ENCODE data around the gene CABLES1. TPM values are rescaled to one million over a fixed set of nuclear protein-coding genes. Genes with fewer than 3 reads are reported as not detected.

CABLES1 gene
- total RNA-seq, 1 experiment from 2014 or later: 16.2 TPM

GRCh38 chr18:23230686-23231085 is 95.4 kb downstream of the CABLES1 start:
- Mint-ChIP-seq H3K9me3 (ENCODE audit: low read depth, unreplicated experiment) (peaks cover 4% of the 10 kb centered on the region), H3K27ac (ENCODE audit: unreplicated experiment) (peak overlapping the region; percentile 77), H3K36me3 (ENCODE audit: insufficient read depth, unreplicated experiment) (peaks cover 17% of the 10 kb centered on the region), H3K27me3 (ENCODE audit: unreplicated experiment) (no peaks in the 10 kb centered on the region), H3K4me1 (ENCODE audit: low read depth, unreplicated experiment) (peaks cover 57% of the 10 kb centered on the region), H3K4me3 (ENCODE audit: low read depth, unreplicated experiment) (no peak overlapping the region)
- BruUV-seq (replicated peaks): no TSS peak
- no peak for TF ChIP-seq CTCF (IDR thresholded peaks at IDR 0.05; ENCODE audit: unreplicated experiment)
- intact Hi-C loops (cut with micrococcal nuclease; ENCODE audit: unreplicated experiment): no loop called here
- CTCF ChIA-PET: no interaction called here
- DNase-seq: no peak

GRCh38 chr18:23231340-23232021 is 96.2 kb downstream of the CABLES1 start:
- CTCF ChIA-PET: no interaction called here
- BruUV-seq (replicated peaks): no TSS peak
- peak overlapping the region; percentile 77 for H3K27ac Mint-ChIP-seq (ENCODE audit: unreplicated experiment)

GRCh38 chr18:23232331-23232730 is 97.0 kb downstream of the CABLES1 start:
- TF ChIP-seq CTCF (IDR thresholded peaks at IDR 0.05; ENCODE audit: unreplicated experiment): no peak
- intact Hi-C loops (cut with micrococcal nuclease; ENCODE audit: unreplicated experiment): no loop called here
- no peak overlapping the region for H3K27ac Mint-ChIP-seq (ENCODE audit: unreplicated experiment)
- H3K4me1 Mint-ChIP-seq (ENCODE audit: low read depth, unreplicated experiment): peaks cover 41% of the 10 kb centered on the region
- H3K27me3 Mint-ChIP-seq (ENCODE audit: unreplicated experiment): no peaks in the 10 kb centered on the region
- H3K36me3 Mint-ChIP-seq (ENCODE audit: insufficient read depth, unreplicated experiment): peaks cover 12% of the 10 kb centered on the region
- no peak overlapping the region for H3K4me3 Mint-ChIP-seq (ENCODE audit: low read depth, unreplicated experiment)
- no peak for DNase-seq
- no TSS peak for BruUV-seq (replicated peaks)
- H3K9me3 Mint-ChIP-seq (ENCODE audit: low read depth, unreplicated experiment): no peaks in the 10 kb centered on the region
- CTCF ChIA-PET: no interaction called here

More at GRCh38 chr18:23231340-23232021, 96.2 kb downstream of the CABLES1 start:
- intact Hi-C loops (cut with micrococcal nuclease; ENCODE audit: unreplicated experiment): no loop called here
- DNase-seq: peak; percentile 73
- Mint-ChIP-seq H3K36me3 (ENCODE audit: insufficient read depth, unreplicated experiment) (peaks cover 14% of the 10 kb centered on the region), H3K4me3 (ENCODE audit: low read depth, unreplicated experiment) (no peak overlapping the region), H3K27me3 (ENCODE audit: unreplicated experiment) (no peaks in the 10 kb centered on the region), H3K4me1 (ENCODE audit: low read depth, unreplicated experiment) (peaks cover 50% of the 10 kb centered on the region), H3K9me3 (ENCODE audit: low read depth, unreplicated experiment) (peaks cover 3% of the 10 kb centered on the region)
- TF ChIP-seq CTCF (IDR thresholded peaks at IDR 0.05; ENCODE audit: unreplicated experiment): no peak

- DNase-seq: no peak
- H3K36me3 Mint-ChIP-seq (ENCODE audit: insufficient read depth, unreplicated experiment): peaks cover 11% of the 10 kb centered on the region
- H3K27ac Mint-ChIP-seq (ENCODE audit: unreplicated experiment): no peak overlapping the region
- no peak overlapping the region for H3K4me3 Mint-ChIP-seq (ENCODE audit: low read depth, unreplicated experiment)
- H3K4me1 Mint-ChIP-seq (ENCODE audit: low read depth, unreplicated experiment): peaks cover 18% of the 10 kb centered on the region
- no peak for TF ChIP-seq CTCF (IDR thresholded peaks at IDR 0.05; ENCODE audit: unreplicated experiment)
- CTCF ChIA-PET: interaction anchor here (0.6 kb wide), 1 partner anchor 904 kb away, joined by 3 read pairs; the partner anchor contains the start of gene CABYR
- intact Hi-C loops (cut with micrococcal nuclease; ENCODE audit: unreplicated experiment): no loop called here
- no TSS peak for BruUV-seq (replicated peaks)
- H3K9me3 Mint-ChIP-seq (ENCODE audit: low read depth, unreplicated experiment): no peaks in the 10 kb centered on the region
- no peaks in the 10 kb centered on the region for H3K27me3 Mint-ChIP-seq (ENCODE audit: unreplicated experiment)
Observed at GRCh38 chr18:23234619-23235018, 99.3 kb downstream of the CABLES1 start.

Measured in Calu3 (cell line).